Stimulated activated CD8-positive, alpha-beta memory T cell treated with anti-CD3 and anti-CD28 coated beads, Interleukin-2, amount 100 ng/mL, for 1 hour (primary cell): ENCODE results near the gene MPPE1.
"Not testable (repeated sequence)": the region's sequence is repeated elsewhere in the genome, so short reads cannot be mapped to it uniquely, and the experiment has no call there.

ENCODE experiments used
- DNase-seq, 2 donors: peaks; one replicate each; pipeline ENCODE4 v3.0.0-alpha.2; 2020; ENCODE audit warnings: low read depth in 2 of 2

The MPPE1 gene

GRCh38 chr18:11857177-11857887 is 50.8 kb downstream of the MPPE1 start:
- DNase-seq: no peak

- not testable (repeated sequence) for DNase-seq
Observed at GRCh38 chr18:11854554-11854953, 53.6 kb downstream of the MPPE1 start.

DNA sequence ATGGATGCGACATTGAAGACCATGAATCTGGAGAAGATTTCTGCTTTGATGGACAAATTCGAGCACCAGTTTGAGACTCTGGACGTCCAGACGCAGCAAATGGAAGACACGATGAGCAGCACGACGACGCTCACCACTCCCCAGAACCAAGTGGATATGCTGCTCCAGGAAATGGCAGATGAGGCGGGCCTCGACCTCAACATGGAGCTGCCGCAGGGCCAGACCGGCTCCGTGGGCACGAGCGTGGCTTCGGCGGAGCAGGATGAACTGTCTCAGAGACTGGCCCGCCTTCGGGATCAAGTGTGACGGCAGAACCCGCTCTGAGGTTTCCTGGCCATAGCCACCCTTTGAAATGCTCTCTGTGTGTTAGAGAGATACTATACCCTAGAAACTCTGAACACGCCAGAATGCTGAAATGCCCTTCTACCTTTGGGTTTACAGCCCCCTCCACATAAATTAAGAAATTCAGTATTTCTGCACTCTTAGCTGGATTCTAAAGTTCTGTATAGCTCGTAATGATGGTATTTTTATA is 56.2 kb downstream of the MPPE1 start:
- DNase-seq: peak in 1 of 2 donors; percentile 14

DNA sequence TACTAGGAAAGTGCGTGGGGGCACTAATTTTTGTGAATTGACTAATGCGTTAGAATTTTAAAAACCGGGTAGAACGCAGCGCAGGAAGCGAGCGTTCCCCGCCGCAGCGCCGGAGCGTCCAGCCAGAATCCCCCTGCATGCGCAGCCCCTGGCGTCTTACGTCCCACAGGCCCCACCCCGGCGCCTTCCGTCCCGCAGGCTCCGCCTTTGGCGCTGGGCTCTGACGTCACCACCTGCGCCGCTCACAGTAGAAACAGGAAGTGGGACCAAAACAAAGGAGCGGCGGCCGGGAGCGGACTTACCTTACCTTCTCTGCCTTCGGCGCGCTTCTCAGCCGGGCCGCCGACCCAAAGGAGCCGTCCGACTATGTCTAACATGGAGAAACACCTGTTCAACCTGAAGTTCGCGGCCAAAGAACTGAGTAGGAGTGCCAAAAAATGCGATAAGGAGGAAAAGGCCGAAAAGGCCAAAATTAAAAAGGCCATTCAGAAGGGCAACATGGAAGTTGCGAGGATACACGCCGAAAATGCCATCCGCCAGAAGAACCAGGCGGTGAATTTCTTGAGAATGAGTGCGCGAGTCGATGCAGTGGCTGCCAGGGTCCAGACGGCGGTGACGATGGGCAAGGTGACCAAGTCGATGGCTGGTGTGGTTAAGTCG is 56.8 kb downstream of the MPPE1 start, which contains the start of gene CHMP1B:
Gene CHMP1B, plus strand, starts transcription at position 268 of the 660 bp plus-strand sequence. Its CDS starts 99 bp downstream, at position 367.
- peak; percentile 94 to 97 for DNase-seq

- no peak for DNase-seq
Observed at GRCh38 chr18:11850821-11851145, 57.3 kb downstream of the MPPE1 start.

DNA sequence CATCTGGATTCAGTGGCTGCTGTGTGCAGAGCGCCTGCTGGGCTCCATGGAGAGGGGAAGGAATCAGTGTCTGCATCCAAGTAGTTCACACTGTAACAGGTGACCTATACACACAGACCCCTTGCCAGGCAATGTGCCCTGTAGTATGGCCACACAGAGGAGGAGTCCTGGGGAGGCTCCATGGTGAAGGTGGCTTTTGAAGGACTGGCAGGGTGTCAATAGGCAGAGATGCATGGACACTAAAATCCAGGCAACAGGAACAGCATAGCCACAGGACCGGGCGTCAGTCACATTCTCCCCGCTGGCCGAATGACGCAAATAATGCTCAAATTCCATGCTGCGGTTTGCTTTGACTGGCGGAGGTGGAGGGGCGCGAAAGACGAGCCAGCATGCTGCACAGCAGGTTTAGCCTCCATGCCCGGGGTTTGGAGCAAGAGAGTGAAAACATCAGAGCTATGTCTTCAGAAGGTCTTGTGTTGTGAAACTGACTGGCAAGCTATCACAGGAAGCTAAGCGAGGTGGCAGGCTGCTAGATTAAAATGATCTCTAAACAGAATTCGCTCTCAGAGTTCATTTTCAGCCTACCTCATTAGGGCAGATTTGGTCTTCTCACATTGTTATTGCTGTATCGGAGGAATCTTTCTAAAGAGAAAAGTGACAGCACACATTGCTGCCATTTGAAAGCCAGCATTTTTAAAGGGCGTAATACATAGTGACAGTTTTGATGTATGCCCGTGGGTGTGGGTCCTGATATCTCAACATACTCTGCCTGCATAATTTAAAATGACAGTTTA is 58.1 kb downstream of the MPPE1 start:
- DNase-seq: peak; percentile 33 to 37

DNA sequence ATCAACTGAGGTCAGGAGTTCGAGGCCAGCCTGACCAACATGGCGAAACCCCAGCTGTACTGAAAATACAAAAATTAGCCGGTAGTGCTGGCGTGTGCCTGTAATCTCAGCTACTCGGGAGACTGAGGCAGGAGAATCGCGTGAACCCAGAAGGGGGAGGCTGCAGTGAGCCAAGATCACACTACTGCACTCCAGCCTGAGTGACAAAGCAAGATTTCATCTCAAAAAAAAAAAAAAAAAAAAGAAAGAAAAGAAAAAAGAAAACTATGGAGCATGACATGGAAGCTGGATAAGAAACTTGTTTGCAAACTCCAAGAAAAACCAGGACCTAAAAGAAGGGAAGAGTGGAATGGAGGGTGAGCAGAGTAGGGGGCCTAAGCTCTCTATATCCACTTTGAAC is 58.8 kb downstream of the MPPE1 start:
- no peak for DNase-seq

- DNase-seq: no peak
Observed at GRCh38 chr18:11847811-11848210, 60.3 kb downstream of the MPPE1 start.

DNA sequence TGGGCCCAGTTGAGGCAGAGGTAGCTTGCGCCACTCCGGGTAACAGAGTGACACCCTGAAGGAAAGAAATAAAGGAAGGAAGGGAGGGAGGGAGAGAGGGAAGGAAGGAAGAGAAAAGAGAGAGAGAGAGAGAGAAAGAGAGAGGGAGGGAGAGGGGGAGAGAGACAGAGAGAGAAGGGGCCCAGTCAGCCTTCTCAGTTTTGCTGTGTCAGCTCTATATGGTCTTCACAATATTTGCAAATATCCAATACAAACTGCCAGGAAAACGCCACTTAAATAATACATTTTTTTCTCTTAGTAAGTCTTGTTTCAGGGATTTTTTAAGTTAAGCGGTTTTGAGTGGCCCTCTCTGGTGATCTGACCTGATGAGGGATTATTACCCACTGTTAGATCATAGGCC is 62.5 kb downstream of the MPPE1 start:
- no peak for DNase-seq

DNA sequence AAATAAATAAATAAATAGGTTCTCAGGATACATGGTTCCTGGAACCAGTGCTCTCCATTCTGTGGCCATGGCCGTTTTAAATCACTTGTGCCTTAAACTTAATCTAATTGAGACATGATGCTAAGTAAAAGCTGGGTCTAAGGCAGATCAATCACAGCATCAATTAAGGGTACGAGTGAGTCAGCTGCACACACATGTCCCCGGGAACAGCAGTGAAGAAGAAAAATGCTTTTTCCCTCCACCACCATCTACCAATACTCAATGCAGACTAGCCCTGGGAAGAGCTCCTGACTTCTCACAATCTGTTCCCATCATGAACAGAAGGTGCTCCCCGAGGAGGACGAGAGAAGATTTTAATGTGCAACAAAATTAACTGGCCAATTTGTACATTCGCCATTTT is 63.7 kb downstream of the MPPE1 start:
- no peak for DNase-seq

GRCh38 chr18:11842562-11842961 is 65.6 kb downstream of the MPPE1 start:
- DNase-seq: no peak

- DNase-seq: no peak
Observed at GRCh38 chr18:11840493-11840892, 67.6 kb downstream of the MPPE1 start.

- DNase-seq: no peak
Observed at GRCh38 chr18:11839556-11839955, 68.6 kb downstream of the MPPE1 start.

- DNase-seq: no peak
Observed at GRCh38 chr18:11834772-11835171, 73.3 kb downstream of the MPPE1 start.
